ENCODE data around the gene CCDC117.

CCDC117 gene

DNA sequence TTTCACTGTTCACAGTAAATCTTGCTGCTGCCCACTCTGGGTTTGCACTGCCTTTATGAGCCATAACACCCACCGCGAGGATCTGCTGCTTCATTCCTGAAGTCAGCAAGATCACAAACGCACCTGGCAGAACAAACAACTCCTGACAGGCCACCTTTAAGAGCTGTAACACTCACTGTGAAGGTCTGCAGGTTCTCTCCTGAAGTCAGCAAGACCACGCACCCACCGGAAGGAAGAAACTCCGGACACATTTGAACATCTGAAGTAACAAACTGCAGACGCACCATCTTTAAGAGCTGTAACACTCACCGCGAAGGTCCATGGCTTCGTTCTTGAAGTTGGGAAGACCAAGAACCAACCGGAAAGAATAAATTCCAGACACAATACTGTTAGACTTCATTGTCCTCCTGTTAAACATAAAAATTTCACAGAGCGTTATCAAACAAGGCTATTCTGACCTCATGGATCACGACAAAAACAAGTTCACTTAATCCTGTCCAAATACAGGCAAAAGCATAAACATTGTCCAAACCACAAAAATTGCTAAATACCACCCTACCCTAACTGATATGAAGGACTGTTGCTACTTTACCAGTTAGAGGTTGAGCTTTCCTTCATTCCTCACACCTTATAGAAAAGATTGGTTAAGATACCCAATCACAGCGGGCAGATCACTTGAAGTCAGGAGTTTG, 3.0 kb upstream of the CCDC117 start:
- no peak for DNase-seq (ENCODE audit: low spot score)

- no peak for DNase-seq (ENCODE audit: low spot score)
These were observed 1.2 kb upstream of the CCDC117 start for GRCh38 chr22:28771195-28771791.

- no peak for DNase-seq (ENCODE audit: low spot score)
These were observed 969 bp downstream of the CCDC117 start for GRCh38 chr22:28773461-28773867.

- no peak for DNase-seq (ENCODE audit: low spot score)
These were observed 1.9 kb downstream of the CCDC117 start for GRCh38 chr22:28774378-28774777.

DNA sequence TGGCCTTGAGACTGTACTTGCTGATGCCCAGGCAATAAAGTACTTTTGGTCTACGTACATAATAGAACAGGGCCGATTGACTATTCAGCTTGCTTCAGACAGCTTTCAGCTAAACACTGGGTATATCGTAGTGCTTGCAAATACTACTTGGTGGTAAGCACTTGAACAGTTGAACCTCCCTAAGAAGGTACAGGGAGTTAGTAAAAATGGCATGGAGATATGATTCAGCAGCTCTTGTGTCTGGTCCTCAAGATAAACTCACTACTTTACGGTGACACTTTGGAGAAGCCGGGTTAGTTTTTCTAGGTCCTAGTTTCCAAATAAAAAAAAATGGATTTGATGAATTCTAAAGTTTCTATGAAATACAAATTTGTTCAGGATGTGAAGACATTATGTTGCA, 7.3 kb downstream of the CCDC117 start:
- DNase-seq (ENCODE audit: low spot score), result no peak

DNA sequence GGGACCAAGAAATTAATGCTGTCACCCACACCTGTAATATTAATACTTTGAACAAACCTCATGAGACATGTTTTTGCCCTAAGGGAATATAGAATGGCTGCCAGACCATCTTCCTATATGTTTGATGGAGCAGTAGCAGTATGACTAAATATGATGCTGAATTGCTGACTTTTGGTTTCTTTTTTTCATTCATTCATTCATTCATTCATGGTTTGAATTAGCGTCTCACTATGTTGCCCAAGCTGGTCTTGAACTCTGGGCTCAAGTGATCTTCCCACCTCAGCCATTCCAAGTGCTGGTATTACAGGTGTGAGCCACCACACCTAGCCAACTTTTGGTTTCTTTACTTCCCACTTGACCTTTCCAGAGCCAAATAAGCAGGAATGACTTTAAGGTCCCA, 7.8 kb downstream of the CCDC117 start:
- DNase-seq (ENCODE audit: low spot score), result no peak

GRCh38 chr22:28783786-28784671, 11.5 kb downstream of the CCDC117 start:
- no peak for DNase-seq (ENCODE audit: low spot score)

- DNase-seq (ENCODE audit: low spot score), result no peak
These were observed 16.1 kb downstream of the CCDC117 start for GRCh38 chr22:28788601-28789000.

DNA sequence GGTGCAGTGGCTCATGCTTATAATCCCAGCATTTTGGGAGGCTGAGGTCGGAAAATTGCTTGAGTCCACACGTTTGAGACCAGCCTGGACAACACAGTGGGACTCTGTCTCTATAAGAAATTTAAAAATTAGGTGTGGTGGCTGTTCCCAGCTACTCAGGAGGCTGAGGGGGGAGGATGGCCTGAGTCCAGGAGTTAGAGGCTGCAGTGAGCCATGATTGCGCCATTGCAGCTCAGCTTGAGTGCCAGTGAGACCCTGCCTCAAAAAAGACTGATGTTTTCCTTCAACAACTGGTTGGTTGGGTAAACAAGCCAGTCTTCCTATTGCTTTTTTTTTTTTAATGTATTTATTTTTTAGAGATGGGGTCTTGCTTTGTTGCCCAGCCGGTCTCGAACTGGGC, 18.6 kb downstream of the CCDC117 start:
- DNase-seq (ENCODE audit: low spot score), result no peak

GRCh38 chr22:28791841-28792490, 19.5 kb downstream of the CCDC117 start:
- DNase-seq (ENCODE audit: low spot score), result no peak

DNA sequence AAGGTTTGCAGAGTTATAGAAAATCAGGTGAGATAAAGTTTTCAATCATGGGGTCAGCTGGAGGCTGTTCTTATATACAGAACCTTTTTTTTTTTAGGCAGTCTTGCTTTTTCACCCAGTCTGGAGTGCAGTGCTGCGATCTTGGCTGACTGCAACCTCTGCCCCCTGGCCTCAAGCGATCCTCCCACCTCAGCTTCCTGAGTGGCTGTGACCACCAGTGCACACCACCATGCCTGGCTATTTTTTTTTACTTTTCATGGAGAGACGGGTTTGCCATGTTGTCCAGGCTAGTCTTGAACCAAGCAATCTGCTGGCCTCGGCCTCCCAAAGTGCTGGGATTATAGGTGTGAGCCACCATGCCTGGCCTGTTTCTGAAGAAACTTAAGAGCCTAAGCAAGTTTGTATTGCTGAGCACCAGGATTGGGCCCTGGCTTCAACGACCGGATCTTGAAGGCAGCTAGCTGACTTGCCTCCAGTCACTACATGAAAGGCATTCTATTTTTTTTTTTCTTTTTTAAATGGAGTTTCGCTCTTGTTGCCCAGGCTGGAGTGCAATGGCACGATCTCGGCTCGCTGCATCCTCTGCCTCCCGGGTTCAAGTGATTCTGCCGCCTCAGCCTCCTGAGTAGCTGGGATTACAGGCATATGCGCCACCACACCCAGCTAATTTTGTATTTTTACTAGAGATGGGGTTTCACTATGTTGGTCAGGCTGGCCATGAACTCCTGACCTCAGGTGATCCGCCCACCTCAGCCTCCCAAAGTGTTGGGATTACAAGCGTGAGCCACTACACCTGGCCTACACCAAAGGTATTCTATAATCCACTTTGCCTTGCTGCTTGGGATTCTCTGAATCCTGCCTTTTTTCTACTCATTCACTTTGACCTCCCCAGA, 20.2 kb downstream of the CCDC117 start:
- no peak for DNase-seq (ENCODE audit: low spot score)

GRCh38 chr22:28793976-28794584, 21.6 kb downstream of the CCDC117 start:
- DNase-seq (ENCODE audit: low spot score), result no peak

DNA sequence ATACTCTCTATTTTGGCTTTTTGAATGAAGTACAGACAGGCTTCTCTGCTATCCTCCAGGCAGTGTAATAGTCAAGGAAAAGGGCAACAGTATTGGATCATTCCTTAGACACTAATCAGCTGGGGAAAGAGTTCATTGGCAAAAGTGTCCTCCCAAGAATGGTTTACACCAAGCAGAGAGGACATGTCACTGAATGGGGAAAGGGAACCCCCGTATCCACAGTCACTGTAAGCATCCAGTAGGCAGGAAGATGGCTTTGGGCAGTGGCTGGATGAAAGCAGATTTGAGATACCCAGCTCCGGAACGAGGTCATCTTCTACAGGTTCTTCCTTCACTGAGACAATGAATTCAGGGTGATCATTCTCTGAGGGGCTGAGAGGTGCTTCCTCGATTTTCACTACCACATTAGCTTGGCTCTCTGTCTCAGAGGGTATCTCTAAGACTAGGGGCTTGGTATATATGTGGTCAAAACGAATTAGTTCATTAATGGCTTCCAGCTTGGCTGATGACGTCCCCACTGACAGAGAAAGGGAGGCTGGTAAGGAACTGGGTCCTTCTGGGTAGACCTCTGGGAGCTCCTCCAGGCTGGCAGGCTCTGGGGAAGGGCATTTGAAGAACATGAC, 22.7 kb downstream of the CCDC117 start:
- no peak for DNase-seq (ENCODE audit: low spot score)

DNA sequence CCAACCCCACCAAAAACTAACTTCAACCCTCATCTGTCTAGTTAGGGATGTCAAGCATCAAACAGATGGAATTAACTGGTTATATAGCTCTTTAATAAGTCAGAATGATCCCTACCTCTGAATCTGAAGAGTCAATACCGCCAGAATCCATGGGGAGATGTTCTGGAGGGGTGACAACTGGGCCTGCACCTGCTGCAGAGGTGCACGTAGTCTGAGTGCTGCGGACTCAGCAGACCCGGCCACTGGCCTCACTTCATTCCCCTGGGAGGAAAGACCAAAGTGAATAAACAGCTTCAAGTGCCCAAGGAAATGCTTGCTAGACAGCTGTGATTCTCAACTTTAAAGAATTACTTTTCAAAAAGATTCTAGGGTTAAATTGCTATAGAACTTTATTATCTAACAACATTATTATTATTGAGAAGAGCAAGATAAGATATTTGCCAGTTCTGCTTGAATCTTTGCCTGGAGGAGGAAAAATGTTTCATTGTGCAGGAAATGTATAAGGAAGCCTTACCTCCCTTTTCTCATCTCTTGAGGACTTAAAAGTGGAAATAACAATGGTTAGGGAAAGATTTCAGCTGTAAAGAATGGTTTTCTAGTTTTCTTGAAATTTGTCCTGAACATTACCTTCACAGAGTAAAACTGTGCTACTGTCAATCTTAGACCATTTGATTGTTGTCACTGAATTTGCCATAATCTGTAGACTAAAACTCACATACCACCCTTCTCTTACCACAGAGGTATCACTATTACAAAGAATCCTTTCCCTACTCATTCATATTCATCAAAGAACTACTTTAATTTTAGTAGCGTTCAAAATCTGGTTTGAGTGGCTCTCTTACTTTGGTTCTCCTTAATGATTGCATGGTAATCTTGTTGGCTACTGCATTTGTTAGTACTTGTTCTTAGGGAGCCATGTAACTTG, 23.7 kb downstream of the CCDC117 start:
- no peak for DNase-seq (ENCODE audit: low spot score)

- DNase-seq (ENCODE audit: low spot score), result peak; percentile 76
These were observed 26.5 kb downstream of the CCDC117 start for GRCh38 chr22:28798810-28799605.

DNA sequence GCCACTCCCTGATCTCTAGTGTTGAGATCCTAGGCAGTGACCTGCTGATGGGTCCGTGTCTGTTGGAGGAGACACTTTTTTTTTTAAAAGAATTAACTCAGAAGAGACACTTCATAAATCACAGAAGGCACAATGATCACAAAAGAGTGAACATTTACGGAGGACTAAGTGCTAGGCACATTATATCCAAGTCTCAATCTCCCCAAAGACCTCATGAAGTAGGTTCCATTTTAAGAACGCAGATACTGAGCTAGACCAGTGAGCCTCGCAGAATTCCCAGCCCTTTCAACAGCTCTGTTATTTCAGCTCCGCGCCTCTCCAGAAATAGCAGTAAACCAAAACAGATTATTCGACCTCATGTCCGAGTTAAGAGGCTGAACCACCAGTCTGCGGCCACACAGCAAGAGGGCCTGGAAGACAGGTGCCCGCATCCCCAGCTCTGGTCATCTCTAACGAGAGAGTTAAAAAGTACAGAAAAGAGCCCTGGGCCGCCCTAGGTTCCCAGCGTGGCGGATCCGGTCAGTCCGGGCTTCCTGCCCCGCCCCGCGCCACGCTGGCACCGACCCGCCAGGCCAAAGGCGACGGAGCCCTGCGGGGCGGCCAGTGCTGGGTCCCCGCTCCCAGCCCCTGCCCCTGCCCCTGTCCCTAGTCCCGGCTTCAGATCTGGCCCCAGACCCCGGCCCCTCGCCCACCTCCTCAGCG, 27.3 kb downstream of the CCDC117 start:
- peak; percentile 55 for DNase-seq (ENCODE audit: low spot score)

DNA sequence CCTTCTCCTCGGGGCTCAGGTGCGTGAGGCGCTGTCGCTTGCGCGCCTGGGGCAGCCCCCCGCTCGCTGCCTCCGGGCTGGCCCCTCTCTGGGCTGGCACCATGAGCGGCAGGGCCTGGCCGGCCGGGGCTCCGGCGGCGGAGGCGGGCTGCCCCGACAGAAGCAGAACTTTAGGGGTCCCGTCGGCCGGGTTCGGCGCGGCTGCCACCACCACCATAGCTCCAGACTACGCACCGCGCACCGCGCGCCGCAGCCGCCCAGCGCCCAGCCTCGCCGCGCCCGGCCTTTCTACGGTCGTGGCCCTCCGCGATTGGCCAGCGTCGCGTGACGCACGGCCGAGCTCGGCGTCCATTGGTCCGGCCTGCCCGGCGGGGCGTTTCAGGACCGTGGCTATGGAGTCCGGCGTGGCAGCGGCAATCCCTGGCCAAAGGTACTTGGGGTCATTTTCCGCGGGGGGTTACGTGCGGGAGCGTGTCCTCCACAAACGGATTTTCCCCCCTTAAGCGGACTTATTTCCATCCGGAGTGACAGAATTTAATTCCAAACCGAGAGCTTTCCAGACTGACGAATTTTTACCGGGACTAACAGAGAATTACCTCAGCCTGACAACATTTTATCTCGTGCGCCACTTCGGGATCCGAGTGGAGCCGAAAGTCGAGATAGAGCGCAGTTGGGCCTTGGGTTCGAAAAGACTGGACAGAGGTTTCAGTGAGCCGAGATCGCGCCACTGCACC, 28.0 kb downstream of the CCDC117 start, which contains the start of gene XBP1:
Gene XBP1 (minus strand): TSS at position 262 of the 734 bp plus-strand sequence.
- DNase-seq (ENCODE audit: low spot score), result peak; percentile 92
